Caco-2 (cell line): ENCODE data around the gene MCC. TPM values are rescaled to one million over a fixed set of nuclear protein-coding genes. Genes with fewer than 3 reads are reported as not detected.

Source experiments
- BruUV-seq: library from RNA; stranded (reverse); fragments of 400-500 nt; replicated peaks from 2 replicates; lab custom pipeline; 2021; lab: Mats Ljungman, UMichigan
- CTCF ChIA-PET: fragments of 300-600 bp; sonication (Branson Sonifier 250); formaldehyde crosslinking; loops from one replicate; lab custom pipeline; 2022; ENCODE audit warnings: antibody characterized with exemption; lab: Charles Lee
- POLR2A ChIA-PET: fragments of 300-600 bp; sonication (Branson Sonifier 250); formaldehyde crosslinking; loops from one replicate; lab custom pipeline; 2022; ENCODE audit warnings: antibody characterized with exemption; lab: Charles Lee
- DNase-seq, 2 experiments: peaks; one replicate each; pipeline versions ENCODE4 v3.0.0 to v3.0.0-alpha.2; 2020 to 2022
- H3K27me3 ChIP-seq: replicated peaks from 2 replicates; pipeline ENCODE4 v1.6.0; 2011; ENCODE audit warnings: low read length; ENCODE audit not compliant: control insufficient read depth, insufficient read depth
- H3K36me3 ChIP-seq: 2 replicates; pipeline ENCODE4 v1.5.1; 2011; ENCODE audit warnings: low read length; ENCODE audit not compliant: control insufficient read depth, insufficient read depth
- H3K4me1 ChIP-seq: fragments of 250-450 bp; sonication (Bioruptor Pico); 2 replicates; pipeline ENCODE4 v1.5.1; 2020; ENCODE audit warnings: mild to moderate bottlenecking
- H3K4me3 ChIP-seq: 2 replicates; pipeline ENCODE4 v1.5.1; 2011; ENCODE audit warnings: low read depth, mild to moderate bottlenecking, control low read depth, low read length
- H3K9me3 ChIP-seq: fragments of 250-450 bp; sonication (Bioruptor Pico); 2 replicates; pipeline ENCODE4 v1.5.1; 2020; ENCODE audit warnings: mild to moderate bottlenecking, moderate library complexity
- H3K27ac Mint-ChIP-seq: one replicate; pipeline ENCODE4 v1.8.0; 2022; ENCODE audit warnings: mixed read lengths; ENCODE audit not compliant: unreplicated experiment
- H3K27me3 Mint-ChIP-seq: one replicate; pipeline ENCODE4 v1.8.0; 2022; ENCODE audit warnings: mixed read lengths; ENCODE audit not compliant: insufficient read depth, unreplicated experiment
- H3K36me3 Mint-ChIP-seq: one replicate; pipeline ENCODE4 v1.8.0; 2022; ENCODE audit warnings: mild to moderate bottlenecking, mixed read lengths; ENCODE audit not compliant: insufficient read depth, unreplicated experiment
- H3K4me1 Mint-ChIP-seq: one replicate; pipeline ENCODE4 v1.8.0; 2022; ENCODE audit warnings: low read depth, mixed read lengths; ENCODE audit not compliant: unreplicated experiment
- H3K4me3 Mint-ChIP-seq: one replicate; pipeline ENCODE4 v1.8.0; 2022; ENCODE audit warnings: mild to moderate bottlenecking, moderate library complexity, mixed read lengths; ENCODE audit not compliant: unreplicated experiment
- H3K9me3 Mint-ChIP-seq: one replicate; pipeline ENCODE4 v1.8.0; 2022; ENCODE audit warnings: mixed read lengths; ENCODE audit not compliant: unreplicated experiment
- CTCF ChIP-seq, 2 experiments: fragments of 200-600 bp in 1 of 2; IDR thresholded peaks; 1 replicate in 1 of 2; 2 replicates in 1 of 2; pipeline versions ENCODE4 v1.5.1 to v1.8.0; 2011 to 2022; ENCODE audit warnings: antibody characterized with exemption in 1 of 2, control low read depth in 1 of 2, inconsistent platforms in 1 of 2, low read depth in 1 of 2, low read length in 1 of 2, mild to moderate bottlenecking in 1 of 2, moderate library complexity in 1 of 2; ENCODE audit not compliant: insufficient read depth in 1 of 2, severe bottlenecking in 1 of 2, unreplicated experiment in 1 of 2
- intact Hi-C: fragments of 100-400 bp; cut with micrococcal nuclease; formaldehyde crosslinking; loops from one replicate; pipeline ENCODE4 v1.10.0; 2022; ENCODE audit not compliant: unreplicated experiment
- total RNA-seq: library from RNA; stranded (reverse); gene quantifications from 2 replicates; pipeline ENCODE4 v1.2.3, GENCODE V29; 2022

The MCC gene
- total RNA-seq, 1 experiment from 2014 or later: 0.09 TPM

DNA sequence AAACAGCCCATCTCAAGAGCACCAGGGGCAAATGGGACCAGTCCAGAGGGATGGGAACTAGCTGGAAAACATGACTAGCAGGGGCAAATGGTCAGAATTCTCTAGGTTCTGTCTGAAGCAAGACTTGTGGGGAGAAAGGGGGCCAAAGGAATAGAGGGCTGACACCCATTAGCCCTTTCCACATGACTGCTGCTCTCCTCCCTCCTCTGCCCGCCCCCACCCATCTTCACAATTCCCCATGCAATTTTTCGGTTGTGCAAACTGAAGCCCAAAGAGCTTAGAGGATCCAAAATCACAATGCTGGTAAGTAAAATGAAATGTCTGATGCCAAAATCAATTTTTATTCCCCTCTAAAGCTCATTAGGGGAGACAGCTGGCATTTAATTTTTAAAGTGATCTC, 304.6 kb downstream of the MCC start:
- intact Hi-C loops: no loop called here
- no TSS peak for BruUV-seq
- Histone ChIP-seq H3K36me3 (no peaks in the 10 kb centered on the region), H3K27me3 (no peaks in the 10 kb centered on the region), H3K4me3 (no peak overlapping the region), H3K4me1 (no peaks in the 10 kb centered on the region), H3K9me3 (no peaks in the 10 kb centered on the region)
- POLR2A ChIA-PET: interaction anchor here (0.5 kb wide), 1 partner anchor 94 kb away, joined by 3 read pairs; no protein-coding TSS in a partner anchor
- Mint-ChIP-seq H3K4me1 (no peaks in the 10 kb centered on the region), H3K9me3 (no peaks in the 10 kb centered on the region), H3K27me3 (peaks cover 25% of the 10 kb centered on the region), H3K27ac (no peak overlapping the region), H3K36me3 (no peaks in the 10 kb centered on the region), H3K4me3 (no peak overlapping the region)
- TF ChIP-seq CTCF (IDR thresholded peaks at IDR 0.05; ENCODE audit: insufficient read depth in 1 of 2, low read depth in 1 of 2, low read length in 1 of 2, severe bottlenecking in 1 of 2, unreplicated experiment in 1 of 2): no peak
- DNase-seq: no peak
- CTCF ChIA-PET: interaction anchor here (0.7 kb wide), 1 partner anchor 14 kb away, joined by 8 read pairs; no protein-coding TSS in a partner anchor

DNA sequence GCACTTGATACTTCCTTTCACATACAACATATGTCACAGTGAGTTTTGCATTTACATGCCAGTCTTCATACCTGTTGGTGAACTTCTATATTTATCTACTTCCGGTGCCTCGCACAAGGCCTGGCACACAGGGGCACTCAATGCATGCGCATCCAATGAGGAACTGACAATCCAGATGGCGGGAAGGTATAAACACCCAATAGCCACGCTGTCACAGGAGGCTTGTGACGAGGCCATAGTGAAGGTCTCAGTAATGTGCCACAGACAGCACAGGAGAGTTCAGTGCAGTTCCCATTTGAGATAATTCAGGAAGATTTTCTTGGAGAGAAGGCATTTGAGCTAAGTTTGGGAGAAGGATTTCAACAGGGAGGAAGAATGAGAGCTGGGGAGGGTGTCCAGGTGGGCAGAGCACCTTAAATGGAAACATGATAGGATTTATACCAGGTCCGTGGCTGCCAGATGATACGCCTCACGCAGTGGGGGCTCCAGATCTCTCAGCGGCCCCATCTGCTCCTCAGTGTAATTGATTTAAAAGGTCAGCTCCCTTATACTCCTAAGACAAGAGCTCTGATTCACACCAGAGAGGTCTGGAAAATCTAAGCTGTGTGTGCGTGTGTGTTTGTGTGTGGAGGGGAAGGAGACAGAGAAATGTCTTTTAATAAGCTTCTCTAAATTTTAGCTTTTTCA, 305.5 kb downstream of the MCC start:
- Histone ChIP-seq H3K4me1 (no peaks in the 10 kb centered on the region), H3K36me3 (no peaks in the 10 kb centered on the region), H3K27me3 (no peaks in the 10 kb centered on the region; the same call in 1 of the 2 replicates), H3K9me3 (no peaks in the 10 kb centered on the region), H3K4me3 (no peak overlapping the region)
- Mint-ChIP-seq H3K4me3 (no peak overlapping the region), H3K9me3 (no peaks in the 10 kb centered on the region), H3K27me3 (peaks cover 23% of the 10 kb centered on the region), H3K4me1 (no peaks in the 10 kb centered on the region), H3K36me3 (no peaks in the 10 kb centered on the region), H3K27ac (no peak overlapping the region)
- POLR2A ChIA-PET: no interaction called here
- CTCF ChIA-PET: no interaction called here
- intact Hi-C loops: no loop called here
- BruUV-seq: no TSS peak
- TF ChIP-seq CTCF (IDR thresholded peaks at IDR 0.05; ENCODE audit: insufficient read depth in 1 of 2, low read depth in 1 of 2, low read length in 1 of 2, severe bottlenecking in 1 of 2, unreplicated experiment in 1 of 2): no peak
- no peak for DNase-seq

GRCh38 chr5:113181853-113182490, 306.3 kb downstream of the MCC start:
- Mint-ChIP-seq H3K9me3 (no peaks in the 10 kb centered on the region), H3K4me1 (no peaks in the 10 kb centered on the region), H3K36me3 (no peaks in the 10 kb centered on the region), H3K27me3 (peaks cover 23% of the 10 kb centered on the region), H3K27ac (no peak overlapping the region), H3K4me3 (no peak overlapping the region)
- Histone ChIP-seq H3K9me3 (no peaks in the 10 kb centered on the region), H3K4me1 (no peaks in the 10 kb centered on the region), H3K4me3 (no peak overlapping the region), H3K36me3 (no peaks in the 10 kb centered on the region), H3K27me3 (no peaks in the 10 kb centered on the region; the same call in 1 of the 2 replicates)
- POLR2A ChIA-PET: no interaction called here
- DNase-seq: no peak
- intact Hi-C loops: no loop called here
- no TSS peak for BruUV-seq
- TF ChIP-seq CTCF (IDR thresholded peaks at IDR 0.05; ENCODE audit: insufficient read depth in 1 of 2, low read depth in 1 of 2, low read length in 1 of 2, severe bottlenecking in 1 of 2, unreplicated experiment in 1 of 2): no peak
- CTCF ChIA-PET: no interaction called here
